HepG2 (cell line): Measurements from ENCODE around the gene ARHGAP30. TPM values are rescaled to one million over a fixed set of nuclear protein-coding genes. Genes with fewer than 3 reads are reported as not detected.

ENCODE experiments used
- ARNT2 ChIP-seq: sonication (generic); formaldehyde crosslinking; IDR thresholded peaks from 2 replicates; pipeline ENCODE4 v1.8.0; 2022; ENCODE audit warnings: mild to moderate bottlenecking, low read depth, missing genetic modification reagents, moderate library complexity
- CAMTA2 ChIP-seq: sonication (generic); formaldehyde crosslinking; IDR thresholded peaks from 2 replicates; pipeline ENCODE4 v1.4.0; 2020; ENCODE audit warnings: mild to moderate bottlenecking, missing genetic modification reagents, borderline replicate concordance
- DMAP1 ChIP-seq: IDR thresholded peaks from 2 replicates; pipeline ENCODE4 v1.6.1; 2016
- FIP1L1 ChIP-seq: fragments of 200-400 bp; formaldehyde crosslinking; IDR thresholded peaks from 2 replicates; pipeline ENCODE4 v1.6.1; 2018; ENCODE audit warnings: low read depth, mild to moderate bottlenecking, low read length, moderate library complexity, borderline replicate concordance; ENCODE audit not compliant: insufficient read depth
- FOXA3 ChIP-seq: IDR thresholded peaks from 2 replicates; pipeline ENCODE4 v1.6.1; 2016; ENCODE audit warnings: missing genetic modification reagents, missing compliant biosample characterization
- JUNB ChIP-seq: sonication (generic); formaldehyde crosslinking; IDR thresholded peaks from 2 replicates; pipeline ENCODE4 v1.8.0; 2022; ENCODE audit warnings: missing genetic modification reagents, mild to moderate bottlenecking, borderline replicate concordance
- NR2C2 ChIP-seq: sonication (generic); formaldehyde crosslinking; IDR thresholded peaks from 2 replicates; pipeline ENCODE4 v1.4.0; 2020; ENCODE audit warnings: missing genetic modification reagents, mild to moderate bottlenecking, moderate library complexity, borderline replicate concordance
- POLR2A ChIP-seq, 2 experiments: IDR thresholded peaks; 2 replicates each; pipeline ENCODE4 v1.6.1; 2011; ENCODE audit warnings: low read depth in 2 of 2, low read length in 2 of 2, mild to moderate bottlenecking in 1 of 2, moderate library complexity in 1 of 2; ENCODE audit not compliant: insufficient read depth in 1 of 2
- REXO4 ChIP-seq: sonication (generic); formaldehyde crosslinking; IDR thresholded peaks from 2 replicates; pipeline ENCODE4 v1.8.0; 2022; ENCODE audit warnings: missing genetic modification reagents, mild to moderate bottlenecking, borderline replicate concordance
- RXRA ChIP-seq: sonication (generic); formaldehyde crosslinking; IDR thresholded peaks from 2 replicates; pipeline ENCODE4 v1.5.1; 2020; ENCODE audit warnings: missing genetic modification reagents
- SRSF4 ChIP-seq: fragments of 200-400 bp; formaldehyde crosslinking; IDR thresholded peaks from one replicate; pipeline ENCODE4 v1.6.1; 2018; ENCODE audit warnings: mild to moderate bottlenecking, low read depth, low read length, moderate library complexity; ENCODE audit not compliant: poor library complexity, severe bottlenecking
- STAT5B ChIP-seq: sonication (generic); formaldehyde crosslinking; IDR thresholded peaks from 2 replicates; pipeline ENCODE4 v1.4.0; 2020; ENCODE audit warnings: missing genetic modification reagents
- ZFP90 ChIP-seq: sonication (generic); formaldehyde crosslinking; IDR thresholded peaks from 2 replicates; pipeline ENCODE4 v1.8.0; 2022; ENCODE audit warnings: missing genetic modification reagents, mild to moderate bottlenecking, inconsistent platforms, borderline replicate concordance
- ZNF296 ChIP-seq: sonication (generic); formaldehyde crosslinking; conservative IDR thresholded peaks from 2 replicates; pipeline ENCODE4 v1.5.0; 2020; ENCODE audit warnings: mild to moderate bottlenecking, missing genetic modification reagents
- ZNF33A ChIP-seq: sonication (generic); formaldehyde crosslinking; IDR thresholded peaks from 2 replicates; pipeline ENCODE4 v1.5.1; 2020; ENCODE audit warnings: missing genetic modification reagents, mild to moderate bottlenecking, moderate library complexity, borderline replicate concordance
- ZNF558 ChIP-seq: sonication (generic); formaldehyde crosslinking; IDR thresholded peaks from 2 replicates; pipeline ENCODE4 v1.9.0; 2022; ENCODE audit warnings: mild to moderate bottlenecking, missing genetic modification reagents, borderline replicate concordance
- ZNF644 ChIP-seq: IDR thresholded peaks from 2 replicates; pipeline ENCODE4 v1.6.1; 2016; ENCODE audit warnings: low read depth
- polyA plus RNA-seq, 8 experiments: library from polyadenylated mRNA; depleted of rRNA in 3 of 8; stranded (reverse) in 7 of 8; unstranded in 1 of 8; fragments of >200 nt; fragmentation: Illumina TruSeq in 4 of 8; extraction: Trizol in 4 of 8; gene quantifications; 2 replicates each; pipeline versions ENCODE4 v1.2.1 to v1.2.3, GENCODE V29; 2011 to 2016; ENCODE audit warnings: low read depth in 4 of 8, missing spikeins in 1 of 8, mixed read lengths in 1 of 8; ENCODE audit not compliant: insufficient read depth in 1 of 8
- total RNA-seq, 5 experiments: library from RNA; depleted of rRNA; stranded (reverse); fragments of >200 nt; fragmentation: Illumina TruSeq; extraction: Trizol; gene quantifications; 2 replicates each; pipeline ENCODE4 v1.2.3, GENCODE V29; 2016; ENCODE audit warnings: low read depth in 1 of 5
- TF ChIP-seq, protein P1 (sequence below): sonication (generic); formaldehyde crosslinking; conservative IDR thresholded peaks from 2 replicates; pipeline ENCODE4 v1.4.0; 2020; ENCODE audit warnings: missing genetic modification reagents
- TF ChIP-seq, protein P2 (sequence below): conservative IDR thresholded peaks from 2 replicates; pipeline ENCODE4 v1.6.1; 2018; ENCODE audit warnings: missing genetic modification reagents
- TF ChIP-seq, protein P3 (sequence below): sonication (generic); formaldehyde crosslinking; IDR thresholded peaks from 2 replicates; pipeline ENCODE4 v1.4.0; 2020; ENCODE audit warnings: missing genetic modification reagents
- TF ChIP-seq, protein P4 (sequence below): sonication (generic); formaldehyde crosslinking; IDR thresholded peaks from 2 replicates; pipeline ENCODE4 v1.5.0; 2020; ENCODE audit warnings: mild to moderate bottlenecking, missing genetic modification reagents, moderate library complexity
- TF ChIP-seq, protein P5 (sequence below): sonication (generic); formaldehyde crosslinking; IDR thresholded peaks from 2 replicates; pipeline ENCODE4 v1.4.0; 2020; ENCODE audit warnings: mild to moderate bottlenecking, missing genetic modification reagents

ARHGAP30 gene
- total and polyA plus RNA-seq, 2 of the 13 experiments (the other 11 are each of a cell fraction or from before 2014, with no cell fraction given), result 0.13 to 0.20 TPM

DNA sequence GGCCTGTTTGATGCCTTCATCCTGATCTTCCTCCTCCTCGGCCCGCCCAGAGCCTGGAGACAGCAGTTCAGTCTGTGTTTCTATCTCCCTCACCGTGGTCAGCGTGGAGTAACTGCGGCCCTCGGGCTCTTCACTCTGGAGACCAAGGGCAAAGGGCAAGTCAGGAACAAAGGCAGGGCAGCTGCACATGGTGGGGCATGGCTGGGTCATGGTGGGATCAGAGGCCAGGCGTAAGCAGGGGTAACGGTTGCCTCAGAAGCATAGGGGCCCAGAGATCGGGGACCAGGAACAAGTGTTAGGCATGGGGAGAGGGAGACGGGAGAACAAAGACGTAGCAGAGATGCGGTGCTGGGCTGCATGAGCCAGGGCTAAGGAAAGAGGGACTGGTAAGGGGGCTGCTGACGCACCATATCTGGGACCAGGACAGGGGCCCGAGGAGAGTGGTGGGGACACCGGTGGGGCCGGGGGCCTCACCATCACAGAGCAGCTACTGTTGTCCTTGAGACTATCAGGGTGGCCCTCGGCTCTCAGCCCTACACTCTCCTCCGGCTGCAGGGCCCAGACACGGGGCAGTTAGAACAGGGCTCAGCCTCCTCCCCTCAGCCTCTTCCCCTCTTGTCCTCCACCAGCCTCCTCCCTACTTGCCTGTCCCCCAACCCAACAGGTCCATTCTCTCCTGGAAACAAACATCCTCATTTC, 3.2 kb upstream of the ARHGAP30 start (continued):
- TF ChIP-seq, protein P1, sequence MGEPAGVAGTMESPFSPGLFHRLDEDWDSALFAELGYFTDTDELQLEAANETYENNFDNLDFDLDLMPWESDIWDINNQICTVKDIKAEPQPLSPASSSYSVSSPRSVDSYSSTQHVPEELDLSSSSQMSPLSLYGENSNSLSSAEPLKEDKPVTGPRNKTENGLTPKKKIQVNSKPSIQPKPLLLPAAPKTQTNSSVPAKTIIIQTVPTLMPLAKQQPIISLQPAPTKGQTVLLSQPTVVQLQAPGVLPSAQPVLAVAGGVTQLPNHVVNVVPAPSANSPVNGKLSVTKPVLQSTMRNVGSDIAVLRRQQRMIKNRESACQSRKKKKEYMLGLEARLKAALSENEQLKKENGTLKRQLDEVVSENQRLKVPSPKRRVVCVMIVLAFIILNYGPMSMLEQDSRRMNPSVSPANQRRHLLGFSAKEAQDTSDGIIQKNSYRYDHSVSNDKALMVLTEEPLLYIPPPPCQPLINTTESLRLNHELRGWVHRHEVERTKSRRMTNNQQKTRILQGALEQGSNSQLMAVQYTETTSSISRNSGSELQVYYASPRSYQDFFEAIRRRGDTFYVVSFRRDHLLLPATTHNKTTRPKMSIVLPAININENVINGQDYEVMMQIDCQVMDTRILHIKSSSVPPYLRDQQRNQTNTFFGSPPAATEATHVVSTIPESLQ (CRISPR knock-in tag), result no peak
- TF ChIP-seq, protein P2, sequence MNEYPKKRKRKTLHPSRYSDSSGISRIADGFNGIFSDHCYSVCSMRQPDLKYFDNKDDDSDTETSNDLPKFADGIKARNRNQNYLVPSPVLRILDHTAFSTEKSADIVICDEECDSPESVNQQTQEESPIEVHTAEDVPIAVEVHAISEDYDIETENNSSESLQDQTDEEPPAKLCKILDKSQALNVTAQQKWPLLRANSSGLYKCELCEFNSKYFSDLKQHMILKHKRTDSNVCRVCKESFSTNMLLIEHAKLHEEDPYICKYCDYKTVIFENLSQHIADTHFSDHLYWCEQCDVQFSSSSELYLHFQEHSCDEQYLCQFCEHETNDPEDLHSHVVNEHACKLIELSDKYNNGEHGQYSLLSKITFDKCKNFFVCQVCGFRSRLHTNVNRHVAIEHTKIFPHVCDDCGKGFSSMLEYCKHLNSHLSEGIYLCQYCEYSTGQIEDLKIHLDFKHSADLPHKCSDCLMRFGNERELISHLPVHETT (CRISPR knock-in tag), result no peak
- TF ChIP-seq RXRA (CRISPR knock-in tag) (peak; percentile 49; the same call in 1 of the 2 replicates), ZNF558 (0 out of 2 replicates have a peak, but pooled peaks have one; percentile 57), FOXA3 (CRISPR knock-in tag) (no peak), JUNB (CRISPR knock-in tag) (no peak), ZNF296 (CRISPR knock-in tag) (peak; percentile 24; the same call in 1 of the 2 replicates), ARNT2 (CRISPR knock-in tag) (no peak), DMAP1 (CRISPR knock-in tag) (peak; percentile 81; the same call in 1 of the 2 replicates), STAT5B (CRISPR knock-in tag) (no peak), SRSF4 (no peak), ZFP90 (0 out of 2 replicates have a peak, but pooled peaks have one; percentile 45), ZNF644 (CRISPR knock-in tag) (0 out of 2 replicates have a peak, but pooled peaks have one; percentile 34), CAMTA2 (CRISPR knock-in tag) (0 out of 2 replicates have a peak, but pooled peaks have one; percentile 18), NR2C2 (CRISPR knock-in tag) (peak; percentile 71), REXO4 (CRISPR knock-in tag) (no peak), POLR2A (IDR thresholded peaks at IDR 0.05; ENCODE audit: insufficient read depth in 1 of 2, low read depth in 2 of 2, low read length in 2 of 2) (0 out of 4 replicates have a peak, but pooled peaks of 1 of the 2 experiments have one; percentile 3), ZNF33A (CRISPR knock-in tag) (no peak), FIP1L1 (no peak)
- TF ChIP-seq, protein P3, sequence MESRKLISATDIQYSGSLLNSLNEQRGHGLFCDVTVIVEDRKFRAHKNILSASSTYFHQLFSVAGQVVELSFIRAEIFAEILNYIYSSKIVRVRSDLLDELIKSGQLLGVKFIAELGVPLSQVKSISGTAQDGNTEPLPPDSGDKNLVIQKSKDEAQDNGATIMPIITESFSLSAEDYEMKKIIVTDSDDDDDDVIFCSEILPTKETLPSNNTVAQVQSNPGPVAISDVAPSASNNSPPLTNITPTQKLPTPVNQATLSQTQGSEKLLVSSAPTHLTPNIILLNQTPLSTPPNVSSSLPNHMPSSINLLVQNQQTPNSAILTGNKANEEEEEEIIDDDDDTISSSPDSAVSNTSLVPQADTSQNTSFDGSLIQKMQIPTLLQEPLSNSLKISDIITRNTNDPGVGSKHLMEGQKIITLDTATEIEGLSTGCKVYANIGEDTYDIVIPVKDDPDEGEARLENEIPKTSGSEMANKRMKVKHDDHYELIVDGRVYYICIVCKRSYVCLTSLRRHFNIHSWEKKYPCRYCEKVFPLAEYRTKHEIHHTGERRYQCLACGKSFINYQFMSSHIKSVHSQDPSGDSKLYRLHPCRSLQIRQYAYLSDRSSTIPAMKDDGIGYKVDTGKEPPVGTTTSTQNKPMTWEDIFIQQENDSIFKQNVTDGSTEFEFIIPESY (CRISPR knock-in tag), result 0 out of 2 replicates have a peak, but pooled peaks have one; percentile 10
- TF ChIP-seq, protein P4, sequence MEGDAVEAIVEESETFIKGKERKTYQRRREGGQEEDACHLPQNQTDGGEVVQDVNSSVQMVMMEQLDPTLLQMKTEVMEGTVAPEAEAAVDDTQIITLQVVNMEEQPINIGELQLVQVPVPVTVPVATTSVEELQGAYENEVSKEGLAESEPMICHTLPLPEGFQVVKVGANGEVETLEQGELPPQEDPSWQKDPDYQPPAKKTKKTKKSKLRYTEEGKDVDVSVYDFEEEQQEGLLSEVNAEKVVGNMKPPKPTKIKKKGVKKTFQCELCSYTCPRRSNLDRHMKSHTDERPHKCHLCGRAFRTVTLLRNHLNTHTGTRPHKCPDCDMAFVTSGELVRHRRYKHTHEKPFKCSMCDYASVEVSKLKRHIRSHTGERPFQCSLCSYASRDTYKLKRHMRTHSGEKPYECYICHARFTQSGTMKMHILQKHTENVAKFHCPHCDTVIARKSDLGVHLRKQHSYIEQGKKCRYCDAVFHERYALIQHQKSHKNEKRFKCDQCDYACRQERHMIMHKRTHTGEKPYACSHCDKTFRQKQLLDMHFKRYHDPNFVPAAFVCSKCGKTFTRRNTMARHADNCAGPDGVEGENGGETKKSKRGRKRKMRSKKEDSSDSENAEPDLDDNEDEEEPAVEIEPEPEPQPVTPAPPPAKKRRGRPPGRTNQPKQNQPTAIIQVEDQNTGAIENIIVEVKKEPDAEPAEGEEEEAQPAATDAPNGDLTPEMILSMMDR (CRISPR knock-in tag), result 0 out of 2 replicates have a peak, but pooled peaks have one; percentile 6
- TF ChIP-seq, protein P5, sequence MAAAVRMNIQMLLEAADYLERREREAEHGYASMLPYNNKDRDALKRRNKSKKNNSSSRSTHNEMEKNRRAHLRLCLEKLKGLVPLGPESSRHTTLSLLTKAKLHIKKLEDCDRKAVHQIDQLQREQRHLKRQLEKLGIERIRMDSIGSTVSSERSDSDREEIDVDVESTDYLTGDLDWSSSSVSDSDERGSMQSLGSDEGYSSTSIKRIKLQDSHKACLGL, result no peak
